ENCODE results near the gene NEIL3. TPM values are rescaled to one million over a fixed set of nuclear protein-coding genes. Genes with fewer than 3 reads are reported as not detected.

Gene NEIL3
- total RNA-seq, 1 donor from 2014 or later, result 10.1 TPM

DNA sequence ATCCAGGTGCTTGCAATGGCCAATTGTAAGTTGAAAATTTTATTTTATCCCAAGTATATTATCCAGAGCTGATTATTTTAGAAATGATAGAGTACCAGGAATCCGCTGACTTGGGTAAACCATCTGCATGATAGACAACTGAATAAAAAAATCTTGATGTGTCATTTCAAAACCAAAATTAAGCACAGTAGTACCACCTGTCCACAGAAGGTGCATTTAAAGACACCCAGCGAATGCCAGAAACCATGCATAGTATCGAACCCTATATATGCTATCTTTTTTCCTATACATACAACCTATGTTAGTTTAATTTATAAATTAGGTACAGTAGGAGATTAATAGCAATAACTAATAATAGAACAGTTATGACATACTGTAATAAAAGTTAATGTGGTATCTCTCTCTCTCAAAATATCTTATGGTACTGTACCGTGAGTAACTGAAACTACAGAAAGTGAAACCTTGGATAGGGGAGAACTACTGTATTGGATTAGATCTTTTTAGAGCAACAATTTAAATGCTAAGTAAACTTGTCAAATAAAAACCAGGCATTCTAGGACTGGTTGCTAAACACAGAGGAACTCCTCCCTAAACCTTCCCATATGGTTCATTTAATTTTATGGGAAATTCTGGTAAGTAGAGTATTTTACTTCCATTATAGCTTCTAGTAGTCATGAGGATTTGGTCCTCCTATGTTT lies 6.2 kb downstream of the NEIL3 start:
- H3K4me1 Mint-ChIP-seq (ENCODE audit: unreplicated experiment), result peaks cover 5% of the 10 kb centered on the region

DNA sequence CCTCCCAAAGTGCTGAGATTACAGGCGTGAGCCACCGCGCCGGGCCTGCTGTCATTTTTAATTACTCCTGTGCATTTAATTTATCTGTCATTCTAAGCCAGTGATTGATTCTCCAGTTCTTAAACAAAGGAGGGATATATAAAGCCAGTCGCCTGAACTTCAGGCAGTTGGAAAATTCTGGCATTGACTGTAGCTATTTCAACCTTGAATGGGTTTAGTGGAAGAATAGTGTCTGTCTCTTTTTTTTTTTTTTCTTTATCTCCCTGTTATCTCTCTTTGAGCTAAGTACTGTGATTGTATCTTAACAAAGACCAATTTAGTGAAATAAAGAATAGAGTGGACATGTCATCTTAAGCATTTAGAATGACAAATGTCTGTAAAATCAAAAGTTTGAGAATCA lies 11.0 kb downstream of the NEIL3 start:
- Mint-ChIP-seq H3K4me3 (no peak overlapping the region), H3K27ac (no peak overlapping the region), H3K4me1 (ENCODE audit: unreplicated experiment) (peaks cover 5% of the 10 kb centered on the region), H3K9me3 (no peaks in the 10 kb centered on the region), H3K36me3 (peaks cover 23% of the 10 kb centered on the region), H3K27me3 (no peaks in the 10 kb centered on the region)
- DNase-seq (ENCODE audit: extremely low spot score, unreplicated experiment), result no peak
- TF ChIP-seq, protein P1, sequence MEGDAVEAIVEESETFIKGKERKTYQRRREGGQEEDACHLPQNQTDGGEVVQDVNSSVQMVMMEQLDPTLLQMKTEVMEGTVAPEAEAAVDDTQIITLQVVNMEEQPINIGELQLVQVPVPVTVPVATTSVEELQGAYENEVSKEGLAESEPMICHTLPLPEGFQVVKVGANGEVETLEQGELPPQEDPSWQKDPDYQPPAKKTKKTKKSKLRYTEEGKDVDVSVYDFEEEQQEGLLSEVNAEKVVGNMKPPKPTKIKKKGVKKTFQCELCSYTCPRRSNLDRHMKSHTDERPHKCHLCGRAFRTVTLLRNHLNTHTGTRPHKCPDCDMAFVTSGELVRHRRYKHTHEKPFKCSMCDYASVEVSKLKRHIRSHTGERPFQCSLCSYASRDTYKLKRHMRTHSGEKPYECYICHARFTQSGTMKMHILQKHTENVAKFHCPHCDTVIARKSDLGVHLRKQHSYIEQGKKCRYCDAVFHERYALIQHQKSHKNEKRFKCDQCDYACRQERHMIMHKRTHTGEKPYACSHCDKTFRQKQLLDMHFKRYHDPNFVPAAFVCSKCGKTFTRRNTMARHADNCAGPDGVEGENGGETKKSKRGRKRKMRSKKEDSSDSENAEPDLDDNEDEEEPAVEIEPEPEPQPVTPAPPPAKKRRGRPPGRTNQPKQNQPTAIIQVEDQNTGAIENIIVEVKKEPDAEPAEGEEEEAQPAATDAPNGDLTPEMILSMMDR (conservative IDR thresholded peaks at IDR 0.05), result no peak

More for the DNA sequence above, 6.2 kb downstream of the NEIL3 start:
- no peak for DNase-seq (ENCODE audit: extremely low spot score, unreplicated experiment)
- Mint-ChIP-seq H3K27ac (no peak overlapping the region), H3K27me3 (no peaks in the 10 kb centered on the region), H3K9me3 (no peaks in the 10 kb centered on the region), H3K36me3 (peaks cover 9% of the 10 kb centered on the region), H3K4me3 (no peak overlapping the region)
- TF ChIP-seq, protein P1 (conservative IDR thresholded peaks at IDR 0.05), result no peak

DNA sequence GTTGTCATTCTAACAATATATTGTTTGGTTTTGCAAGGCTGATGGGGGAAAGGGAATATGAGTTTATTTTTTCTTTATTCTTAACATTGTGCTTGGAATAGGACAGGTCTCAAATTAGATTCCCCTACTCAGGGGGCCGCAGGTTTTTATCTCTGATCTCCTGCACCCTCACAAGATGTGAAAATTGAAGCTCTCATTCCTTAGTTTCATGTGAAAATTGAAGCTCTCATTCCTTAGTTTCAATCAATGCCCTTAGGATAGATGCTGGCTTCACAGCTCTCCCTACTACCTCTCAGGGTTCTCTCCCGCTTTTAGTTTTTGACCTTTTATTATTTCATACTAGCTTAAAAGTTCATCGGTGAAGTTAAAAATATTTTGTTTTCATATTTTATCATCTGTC lies 12.0 kb downstream of the NEIL3 start:
- peaks cover 5% of the 10 kb centered on the region for H3K4me1 Mint-ChIP-seq (ENCODE audit: unreplicated experiment)

DNA sequence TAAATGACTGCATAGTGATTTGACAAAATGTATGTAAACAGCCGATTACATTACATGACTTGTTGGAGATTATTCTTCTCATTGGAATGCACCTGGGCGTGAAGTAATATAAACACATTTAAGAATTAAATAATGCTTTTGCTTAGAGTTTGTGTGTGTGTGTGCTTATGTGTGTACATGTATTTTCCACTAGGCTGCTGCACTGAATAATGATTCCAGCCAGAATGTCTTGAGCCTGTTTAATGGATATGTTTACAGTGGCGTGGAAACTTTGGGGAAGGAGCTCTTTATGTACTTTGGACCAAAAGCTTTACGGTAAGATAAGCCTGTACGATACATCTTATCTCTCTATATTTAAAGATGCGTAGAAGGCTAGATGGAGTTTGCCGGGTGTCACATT lies 12.6 kb downstream of the NEIL3 start:
- H3K36me3 Mint-ChIP-seq, result peaks cover 27% of the 10 kb centered on the region
- DNase-seq (ENCODE audit: extremely low spot score, unreplicated experiment), result no peak
- H3K9me3 Mint-ChIP-seq, result peaks cover 4% of the 10 kb centered on the region
- TF ChIP-seq, protein P1 (conservative IDR thresholded peaks at IDR 0.05), result no peak
- H3K4me3 Mint-ChIP-seq, result no peak overlapping the region
- H3K27me3 Mint-ChIP-seq, result no peaks in the 10 kb centered on the region
- peaks cover 5% of the 10 kb centered on the region for H3K4me1 Mint-ChIP-seq (ENCODE audit: unreplicated experiment)
- no peak overlapping the region for H3K27ac Mint-ChIP-seq

More for the DNA sequence above, 12.0 kb downstream of the NEIL3 start:
- TF ChIP-seq, protein P1 (conservative IDR thresholded peaks at IDR 0.05), result no peak
- Mint-ChIP-seq H3K4me3 (no peak overlapping the region), H3K36me3 (peaks cover 23% of the 10 kb centered on the region), H3K27me3 (no peaks in the 10 kb centered on the region), H3K9me3 (peaks cover 4% of the 10 kb centered on the region), H3K27ac (no peak overlapping the region)
- no peak for DNase-seq (ENCODE audit: extremely low spot score, unreplicated experiment)

DNA sequence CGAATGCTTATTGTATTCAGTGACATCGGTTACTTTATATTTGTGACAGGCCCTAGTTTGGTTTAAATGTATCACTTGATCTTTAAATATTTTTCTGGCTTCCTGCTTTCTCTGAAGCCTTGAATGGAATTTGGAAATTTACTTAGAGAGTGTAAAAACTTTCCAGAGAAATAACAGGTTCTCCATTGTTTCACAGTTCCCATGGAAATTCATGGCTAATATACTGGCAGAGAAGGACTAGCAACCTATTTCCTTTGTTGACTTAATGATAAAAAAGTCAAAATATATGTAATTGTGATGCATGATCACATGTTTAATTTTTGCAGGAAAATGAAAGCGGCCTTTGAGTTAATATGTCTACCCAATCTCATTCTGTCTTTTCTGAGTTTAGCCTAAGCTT lies 13.2 kb downstream of the NEIL3 start:
- Mint-ChIP-seq H3K36me3 (peaks cover 30% of the 10 kb centered on the region), H3K27me3 (no peaks in the 10 kb centered on the region), H3K9me3 (peaks cover 4% of the 10 kb centered on the region), H3K4me1 (ENCODE audit: unreplicated experiment) (peaks cover 5% of the 10 kb centered on the region), H3K27ac (no peak overlapping the region), H3K4me3 (no peak overlapping the region)
- TF ChIP-seq, protein P1 (conservative IDR thresholded peaks at IDR 0.05), result no peak
- no peak for DNase-seq (ENCODE audit: extremely low spot score, unreplicated experiment)
